H1 (cell line): Measurements from ENCODE around the gene BIN1. TPM values are rescaled to one million over a fixed set of nuclear protein-coding genes. Genes with fewer than 3 reads are reported as not detected.

ENCODE experiments used
- CTCF ChIA-PET: fragments of 300-600 bp; sonication (Branson Sonifier 250); formaldehyde crosslinking; loops from one replicate; lab custom pipeline; 2021; ENCODE audit not compliant: partially characterized antibody; lab: Charles Lee
- POLR2A ChIA-PET: fragments of 300-600 bp; sonication (Branson Sonifier 250); formaldehyde crosslinking; loops from one replicate; lab custom pipeline; 2021; ENCODE audit warnings: inconsistent platforms; ENCODE audit not compliant: partially characterized antibody; lab: Charles Lee
- DNase-seq, 2 experiments: peaks; one replicate each; pipeline versions ENCODE4 v3.0.0 to v3.0.0-alpha.2; 2010 to 2022; ENCODE audit warnings: low spot score in 2 of 2, low read depth in 1 of 2, mixed read lengths in 1 of 2
- FAIRE-seq: peaks from 2 replicates; lab custom pipeline; 2011; peaks lifted over from hg19 to GRCh38; lab: Jason Lieb, UNC
- H2AFZ ChIP-seq: 2 replicates; pipeline ENCODE4 v1.8.1; 2012; ENCODE audit warnings: low read length, inconsistent platforms
- H2AK5ac ChIP-seq: 2 replicates; pipeline ENCODE4 v1.6.1; 2013; ENCODE audit warnings: low read depth, low read length
- H2BK120ac ChIP-seq: replicated peaks from 2 replicates; pipeline ENCODE3; 2013; ENCODE audit warnings: low read depth, low read length, inconsistent platforms
- H2BK12ac ChIP-seq: 2 replicates; pipeline ENCODE4 v1.6.1; 2013; ENCODE audit warnings: low read depth, low read length
- H2BK15ac ChIP-seq: 2 replicates; pipeline ENCODE4 v1.6.1; 2013; ENCODE audit warnings: low read length
- H2BK20ac ChIP-seq: 2 replicates; pipeline ENCODE4 v1.6.1; 2013; ENCODE audit warnings: low read length
- H2BK5ac ChIP-seq: 2 replicates; pipeline ENCODE4 v1.6.1; 2013; ENCODE audit warnings: low read depth, low read length
- H3K14ac ChIP-seq: 2 replicates; pipeline ENCODE4 v1.6.1; 2013; ENCODE audit warnings: inconsistent platforms; ENCODE audit not compliant: insufficient read length
- H3K18ac ChIP-seq: 2 replicates; pipeline ENCODE4 v1.6.1; 2013; ENCODE audit warnings: low read length; ENCODE audit errors: extremely low read depth
- H3K23ac ChIP-seq: 2 replicates; pipeline ENCODE4 v1.6.1; 2013; ENCODE audit warnings: inconsistent platforms; ENCODE audit not compliant: insufficient read length
- H3K23me2 ChIP-seq: 2 replicates; pipeline ENCODE4 v1.6.1; 2013; ENCODE audit warnings: low read depth, low read length
- H3K27ac ChIP-seq: 2 replicates; pipeline ENCODE4 v1.6.1; 2011; ENCODE audit warnings: low read depth, low read length, inconsistent platforms
- H3K27me3 ChIP-seq, 4 experiments: replicated peaks in 1 of 4; 1 replicate in 1 of 4; 2 replicates in 3 of 4; pipeline versions ENCODE4 v1.6.1 to v1.8.1; 2011 to 2013; ENCODE audit warnings: low read length in 3 of 4, mild to moderate bottlenecking in 3 of 4, inconsistent platforms in 2 of 4, mixed read lengths in 2 of 4, moderate library complexity in 1 of 4; ENCODE audit not compliant: control insufficient read depth in 3 of 4, insufficient read depth in 3 of 4; ENCODE audit errors: extremely low read depth in 1 of 4
- H3K36me3 ChIP-seq, 4 experiments: 2 replicates each; pipeline versions ENCODE4 v1.6.1 to v1.8.1; 2011 to 2013; ENCODE audit warnings: mild to moderate bottlenecking in 4 of 4, low read length in 3 of 4, moderate library complexity in 2 of 4, control low read depth in 1 of 4, inconsistent platforms in 1 of 4; ENCODE audit not compliant: insufficient read depth in 4 of 4, control insufficient read depth in 2 of 4
- H3K4ac ChIP-seq: replicated peaks from 2 replicates; pipeline ENCODE3; 2013; ENCODE audit warnings: low read length, low read depth, mixed read lengths, inconsistent platforms; ENCODE audit not compliant: insufficient read length
- H3K4me1 ChIP-seq, 4 experiments: replicated peaks in 1 of 4; 1 replicate in 1 of 4; 2 replicates in 3 of 4; pipeline versions ENCODE4 v1.6.1 to v1.8.1; 2011 to 2013; ENCODE audit warnings: low read length in 3 of 4, inconsistent platforms in 2 of 4, mixed read lengths in 1 of 4; ENCODE audit not compliant: insufficient read depth in 4 of 4, control insufficient read depth in 3 of 4
- H3K4me2 ChIP-seq, 2 experiments: 2 replicates each; pipeline versions ENCODE4 v1.6.1 to v1.8.1; 2011 to 2013; ENCODE audit warnings: low read depth in 2 of 2, low read length in 2 of 2, control low read depth in 1 of 2, inconsistent platforms in 1 of 2, mild to moderate bottlenecking in 1 of 2; ENCODE audit not compliant: insufficient read depth in 1 of 2
- H3K4me3 ChIP-seq, 4 experiments: fragments of 200-600, 300-600 bp in 1 of 4; sonication (generic), shearing (Covaris generic), sonication (Bioruptor Twin) in 1 of 4; 2 replicates each; pipeline versions ENCODE4 v1.5.1 to v1.8.1; 2011 to 2016; ENCODE audit warnings: low read length in 4 of 4, low read depth in 3 of 4, control low read depth in 2 of 4, inconsistent platforms in 2 of 4, mild to moderate bottlenecking in 2 of 4, mixed read lengths in 1 of 4, moderate library complexity in 1 of 4; ENCODE audit not compliant: insufficient read depth in 2 of 4; ENCODE audit errors: extremely low read depth in 1 of 4
- H3K56ac ChIP-seq: replicated peaks from 2 replicates; pipeline ENCODE3; 2013; ENCODE audit warnings: low read depth, mild to moderate bottlenecking, mixed read lengths, low read length, inconsistent platforms; ENCODE audit not compliant: insufficient read length
- H3K79me1 ChIP-seq: 2 replicates; pipeline ENCODE4 v1.6.1; 2013; ENCODE audit warnings: low read depth, low read length, control low read depth
- H3K79me2 ChIP-seq, 2 experiments: 2 replicates each; pipeline versions ENCODE4 v1.6.1 to v1.8.1; 2012 to 2013; ENCODE audit warnings: low read length in 2 of 2, mild to moderate bottlenecking in 2 of 2, inconsistent platforms in 1 of 2; ENCODE audit not compliant: insufficient read depth in 2 of 2, control insufficient read depth in 1 of 2
- H3K9ac ChIP-seq, 4 experiments: replicated peaks in 1 of 4; 1 replicate in 1 of 4; 2 replicates in 3 of 4; pipeline versions ENCODE4 v1.6.1 to v1.8.1; 2011 to 2013; ENCODE audit warnings: low read depth in 3 of 4, low read length in 3 of 4, control low read depth in 2 of 4, mild to moderate bottlenecking in 2 of 4, moderate library complexity in 2 of 4, inconsistent platforms in 1 of 4; ENCODE audit errors: extremely low read depth in 1 of 4
- H3K9me3 ChIP-seq, 2 experiments: 2 replicates each; pipeline versions ENCODE4 v1.6.1 to v1.8.1; 2012 to 2013; ENCODE audit warnings: mild to moderate bottlenecking in 2 of 2, moderate library complexity in 2 of 2, control low read depth in 1 of 2, inconsistent platforms in 1 of 2, low read depth in 1 of 2, low read length in 1 of 2, mixed read lengths in 1 of 2; ENCODE audit not compliant: insufficient read depth in 2 of 2
- H4K20me1 ChIP-seq, 2 experiments: replicated peaks in 1 of 2; 2 replicates each; pipeline versions ENCODE3 to v1.8.1; 2011 to 2013; ENCODE audit warnings: inconsistent platforms in 2 of 2, low read length in 2 of 2, mild to moderate bottlenecking in 1 of 2; ENCODE audit not compliant: insufficient read depth in 2 of 2, control insufficient read depth in 1 of 2
- H4K5ac ChIP-seq: 2 replicates; pipeline ENCODE4 v1.6.1; 2013; ENCODE audit warnings: low read length, low read depth, mixed read lengths, inconsistent platforms; ENCODE audit not compliant: insufficient read length
- H4K8ac ChIP-seq: 2 replicates; pipeline ENCODE4 v1.8.0; 2013; ENCODE audit warnings: mild to moderate bottlenecking, moderate library complexity, low read length, inconsistent platforms; ENCODE audit not compliant: insufficient read depth; ENCODE audit errors: extremely low read depth
- H4K91ac ChIP-seq: replicated peaks from 2 replicates; pipeline ENCODE3; 2013; ENCODE audit warnings: low read length, mixed read lengths, inconsistent platforms; ENCODE audit not compliant: insufficient read length
- CREB1 ChIP-seq: IDR thresholded peaks from 2 replicates; pipeline ENCODE4 v1.6.1; 2012; ENCODE audit warnings: inconsistent platforms
- POLR2A ChIP-seq, 2 experiments: IDR thresholded peaks; 1 replicate in 1 of 2; 2 replicates in 1 of 2; pipeline ENCODE4 v1.6.1; 2011; ENCODE audit warnings: low read depth in 2 of 2, low read length in 2 of 2, mild to moderate bottlenecking in 2 of 2; ENCODE audit errors: control extremely low read depth in 1 of 2
- WGBS, 2 experiments: shearing (Covaris generic) in 1 of 2; methylation state at CpG; one replicate each; pipeline versions ENCODE4 v1.1.6 to v1.1.7; 2013 to 2015; ENCODE audit warnings: low lambda C conversion rate in 2 of 2, mixed read lengths in 2 of 2, inconsistent platforms in 1 of 2, low coverage in 1 of 2, missing lambda C conversion rate in 1 of 2; ENCODE audit not compliant: insufficient replicate concordance in 2 of 2, insufficient coverage in 1 of 2, insufficient read length in 1 of 2; ENCODE audit errors: extremely low coverage in 1 of 2, missing lambda C conversion rate in 1 of 2; 5-methylcytosine and 5-hydroxymethylcytosine counted together
- polyA plus RNA-seq, 7 experiments: library from polyadenylated mRNA; depleted of rRNA in 3 of 7; stranded (reverse) in 5 of 7; unstranded in 2 of 7; fragments of >200 nt in 5 of 7; fragments of 200-250 nt in 2 of 7; gene quantifications; 1 replicate in 5 of 7; 2 replicates in 1 of 7; 4 replicates in 1 of 7; pipeline versions ENCODE4 v1.2.1 to v1.2.3, GENCODE V29; 2011 to 2013; ENCODE audit warnings: missing spikeins in 2 of 7, mixed read lengths in 2 of 7
- total RNA-seq: library from RNA; stranded (reverse); fragmentation: NEBNext Ultra II Directional; extraction: Animal tissue kit (Norgen Biotek cat#: 25700); gene quantifications from 2 replicates; pipeline ENCODE4 v1.2.1, GENCODE V29; 2021

BIN1 gene
- total and polyA plus RNA-seq, 2 of the 8 experiments (the other 6 are each of a cell fraction or from before 2014, with no cell fraction given): 23.6 to 35.6 TPM

- Histone ChIP-seq H2BK15ac (peak overlapping the region; percentile 32; the same call in 1 of the 2 replicates), H3K9me3 (no peaks in the 10 kb centered on the region), H2BK12ac (peak overlapping the region; percentile 31; the same call in 1 of the 2 replicates), H3K23me2 (peaks cover 7% of the 10 kb centered on the region; the same call in 1 of the 2 replicates), H3K36me3 (no peaks in the 10 kb centered on the region), H4K8ac (peak overlapping the region; percentile 85), H3K79me2 (no peaks in the 10 kb centered on the region), H3K4me1 (peaks cover 0 to 3% (median 2%) of the 10 kb centered on the region in 4 experiments; a peak in 3 of 7 replicates), H3K14ac (no peak overlapping the region), H4K5ac (peak overlapping the region; percentile 28), H3K27ac (no peak overlapping the region), H2BK120ac (no peak overlapping the region), H2BK20ac (no peak overlapping the region; the same call in 1 of the 2 replicates), H3K27me3 (no peaks in the 10 kb centered on the region), H3K18ac (peak overlapping the region; percentile 88), H3K23ac (no peak overlapping the region), H4K20me1 (peaks cover 0 to 2% of the 10 kb centered on the region in 2 experiments), H2AK5ac (no peak overlapping the region), H2AFZ (peak overlapping the region; percentile 91), H4K91ac (no peak overlapping the region), H3K4ac (no peak overlapping the region), H3K56ac (no peak overlapping the region), H3K4me2 (peak overlapping the region; percentile 80 to 91), H3K4me3 (peak overlapping the region; percentile 50 to 75 (median 60)), H2BK5ac (peak overlapping the region; percentile 44; the same call in 1 of the 2 replicates), H3K9ac (peak overlapping the region in 3 of 4 experiments; percentile 35 to 56 (median 46); a peak in 5 of 7 replicates), H3K79me1 (no peaks in the 10 kb centered on the region)
- ChIA-PET POLR2A (interaction anchor here (0.5 to 1.6 kb wide), 2 partner anchors 11 to 126 kb away, joined by 3 read pairs; no protein-coding TSS in a partner anchor), CTCF (interaction anchor here (0.6 to 3.3 kb wide), 15 partner anchors 9 to 1824 kb away, joined by 3 to 20 read pairs (median 3); no protein-coding TSS in a partner anchor)
- FAIRE-seq (peak; percentile 13), DNase-seq (peak in 1 of 2 experiments; percentile 57)
- WGBS, 2 experiments: 5% methylated on average over 34 of the region's 39 CpGs; no CpG with 5 or more reads in 1 of the 2 experiments
- TF ChIP-seq CREB1 (peak; percentile 34; the same call in 1 of the 2 replicates), POLR2A (IDR thresholded peaks at IDR 0.05; ENCODE audit: control extremely low read depth in 1 of 2, low read depth in 2 of 2, low read length in 2 of 2) (peak; percentile 37 to 60; a peak in 1 of 3 replicates)
Measured at GRCh38 chr2:127025359-127026166, 81.4 kb downstream of the BIN1 start.
